Gastrocnemius medialis (tissue), 4 donors: Measurements from ENCODE around the gene RNF187.

ENCODE experiments used
- POLR2A ChIP-seq, 2 donors: fragments of 450-650 bp; IDR thresholded peaks; one replicate each; pipeline ENCODE4 v1.6.1; 2017; ENCODE audit warnings: antibody characterized with exemption in 2 of 2, mild to moderate bottlenecking in 2 of 2, moderate library complexity in 2 of 2
- TF ChIP-seq, protein P1 (sequence below), 5 experiments: fragments of 450-650 bp in 3 of 5; fragments of 200-600 bp in 2 of 5; sonication (generic) in 2 of 5; IDR thresholded peaks in 4 of 5; conservative IDR thresholded peaks in 1 of 5; 1 replicate in 4 of 5; 2 replicates in 1 of 5; pipeline ENCODE4 v1.5.1; 2016 to 2019; ENCODE audit warnings: antibody characterized with exemption in 5 of 5, mild to moderate bottlenecking in 3 of 5, moderate library complexity in 3 of 5

- TF ChIP-seq, protein P1, sequence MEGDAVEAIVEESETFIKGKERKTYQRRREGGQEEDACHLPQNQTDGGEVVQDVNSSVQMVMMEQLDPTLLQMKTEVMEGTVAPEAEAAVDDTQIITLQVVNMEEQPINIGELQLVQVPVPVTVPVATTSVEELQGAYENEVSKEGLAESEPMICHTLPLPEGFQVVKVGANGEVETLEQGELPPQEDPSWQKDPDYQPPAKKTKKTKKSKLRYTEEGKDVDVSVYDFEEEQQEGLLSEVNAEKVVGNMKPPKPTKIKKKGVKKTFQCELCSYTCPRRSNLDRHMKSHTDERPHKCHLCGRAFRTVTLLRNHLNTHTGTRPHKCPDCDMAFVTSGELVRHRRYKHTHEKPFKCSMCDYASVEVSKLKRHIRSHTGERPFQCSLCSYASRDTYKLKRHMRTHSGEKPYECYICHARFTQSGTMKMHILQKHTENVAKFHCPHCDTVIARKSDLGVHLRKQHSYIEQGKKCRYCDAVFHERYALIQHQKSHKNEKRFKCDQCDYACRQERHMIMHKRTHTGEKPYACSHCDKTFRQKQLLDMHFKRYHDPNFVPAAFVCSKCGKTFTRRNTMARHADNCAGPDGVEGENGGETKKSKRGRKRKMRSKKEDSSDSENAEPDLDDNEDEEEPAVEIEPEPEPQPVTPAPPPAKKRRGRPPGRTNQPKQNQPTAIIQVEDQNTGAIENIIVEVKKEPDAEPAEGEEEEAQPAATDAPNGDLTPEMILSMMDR (IDR thresholded peaks at IDR 0.05 in 4 of 5, conservative IDR thresholded peaks at IDR 0.05 in 1 of 5) = peak; percentile 32 to 59 (median 45)
- TF ChIP-seq POLR2A (IDR thresholded peaks at IDR 0.05) = no peak
Measured at GRCh38 chr1:228515200-228515834, 28.1 kb downstream of the RNF187 start.
